ENCODE data around the gene GRIN2A.

GRIN2A gene

GRCh38 chr16:9846362-9847099 lies 335.7 kb downstream of the GRIN2A start:
- DNase-seq: no peak

GRCh38 chr16:9845661-9846361 lies 336.4 kb downstream of the GRIN2A start:
- DNase-seq: no peak

- DNase-seq: no peak
Observed at GRCh38 chr16:9844361-9844760, 337.9 kb downstream of the GRIN2A start.

GRCh38 chr16:9843424-9844018 lies 338.7 kb downstream of the GRIN2A start:
- no peak for DNase-seq

GRCh38 chr16:9840761-9841665 lies 341.2 kb downstream of the GRIN2A start:
- no peak for DNase-seq

GRCh38 chr16:9837481-9837880 lies 344.7 kb downstream of the GRIN2A start:
- no peak for DNase-seq

- DNase-seq: no peak
Observed at GRCh38 chr16:9836118-9836736, 346.0 kb downstream of the GRIN2A start.

GRCh38 chr16:9827062-9827752 lies 355.0 kb downstream of the GRIN2A start:
- DNase-seq: no peak

GRCh38 chr16:9826656-9827055 lies 355.6 kb downstream of the GRIN2A start:
- no peak for DNase-seq

- no peak for DNase-seq
Observed at GRCh38 chr16:9824200-9825068, 357.8 kb downstream of the GRIN2A start.

- DNase-seq: no peak
Observed at GRCh38 chr16:9823510-9823909, 358.7 kb downstream of the GRIN2A start.

- DNase-seq: no peak
Observed at GRCh38 chr16:9821970-9822369, 360.3 kb downstream of the GRIN2A start.

- no peak for DNase-seq
Observed at GRCh38 chr16:9821331-9821730, 360.9 kb downstream of the GRIN2A start.

GRCh38 chr16:9820476-9821246 lies 361.6 kb downstream of the GRIN2A start:
- DNase-seq: no peak

- DNase-seq: no peak
Observed at GRCh38 chr16:9818702-9819101, 363.5 kb downstream of the GRIN2A start.

GRCh38 chr16:9817586-9817985 lies 364.6 kb downstream of the GRIN2A start:
- DNase-seq: no peak

GRCh38 chr16:9816644-9817043 lies 365.6 kb downstream of the GRIN2A start:
- no peak for DNase-seq

GRCh38 chr16:9813665-9814064 lies 368.6 kb downstream of the GRIN2A start:
- DNase-seq: no peak

- DNase-seq: no peak
Observed at GRCh38 chr16:9808210-9808609, 374.0 kb downstream of the GRIN2A start.

GRCh38 chr16:9807302-9807701 lies 374.9 kb downstream of the GRIN2A start:
- no peak for DNase-seq

All from NCI-H526 (cell line).